NCI-H460 (cell line): ENCODE results near the gene SPEG. TPM values are rescaled to one million over a fixed set of nuclear protein-coding genes. Genes with fewer than 3 reads are reported as not detected.
"Not testable (repeated sequence)": the region's sequence is repeated elsewhere in the genome, so short reads cannot be mapped to it uniquely, and the experiment has no call there.

Experiments
- DNase-seq: peaks from one replicate; pipeline ENCODE4 v3.0.0-alpha.2; 2016; ENCODE audit warnings: low read depth; ENCODE audit errors: extremely low read depth
- total RNA-seq: library from RNA; depleted of rRNA; stranded (reverse); fragments of >200 nt; shearing (Covaris generic); gene quantifications from 2 replicates; pipeline ENCODE4 v1.2.3, GENCODE V29; 2014

Gene SPEG
- total RNA-seq, 1 experiment from 2014 or later = 0.99 TPM

DNA sequence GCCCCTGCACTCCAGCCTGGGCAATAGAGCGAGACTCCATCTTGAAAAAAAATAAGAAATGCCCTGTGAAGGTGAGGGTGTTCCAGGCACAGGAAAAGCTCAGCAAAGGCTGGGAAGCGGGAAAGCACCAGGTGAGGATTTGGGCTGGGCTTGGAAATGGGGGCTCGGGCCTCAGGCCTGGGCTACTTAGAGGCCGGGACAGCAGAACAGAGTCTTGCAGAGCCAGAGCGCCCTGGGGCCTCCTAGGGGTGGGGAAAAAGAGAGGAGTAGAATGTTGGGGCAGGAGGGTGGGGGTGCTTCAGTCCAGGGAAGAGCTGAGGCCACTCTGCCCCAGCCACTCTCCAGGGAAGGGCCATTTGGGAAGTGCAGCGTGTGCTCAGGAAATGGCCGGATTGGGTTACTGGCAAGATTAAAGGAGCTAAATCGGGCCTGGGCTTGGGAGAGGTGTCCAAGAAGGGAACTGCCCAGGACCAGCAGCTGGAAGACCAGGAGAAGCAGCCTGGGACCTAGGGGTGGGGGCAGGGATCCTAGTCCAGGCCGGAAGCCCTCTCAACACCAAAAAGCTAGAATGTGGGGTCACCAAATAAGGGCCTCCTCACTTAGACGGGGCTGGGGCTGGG, 30.2 kb upstream of the SPEG start:
- no peak for DNase-seq

DNA sequence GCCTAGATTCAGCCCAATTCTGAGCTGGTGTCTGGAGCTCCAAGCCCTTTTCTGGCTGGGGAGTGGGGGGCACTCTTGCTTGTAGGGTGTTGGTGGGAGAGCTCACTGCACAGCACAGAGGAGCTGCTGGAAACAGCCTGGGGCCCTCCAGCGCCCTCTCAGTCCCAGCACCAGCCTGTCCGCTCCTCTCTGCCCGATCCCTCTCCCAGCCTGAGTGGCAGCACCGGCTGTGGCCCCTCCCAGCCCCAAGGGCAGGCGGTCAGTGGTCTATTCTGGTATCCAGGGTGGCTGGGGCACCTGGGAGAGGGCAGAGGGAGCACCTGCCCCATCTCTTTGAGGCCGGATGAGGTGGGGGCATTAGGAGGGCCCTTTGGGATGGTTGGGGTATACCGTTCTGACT, 29.7 kb upstream of the SPEG start:
- no peak for DNase-seq

DNA sequence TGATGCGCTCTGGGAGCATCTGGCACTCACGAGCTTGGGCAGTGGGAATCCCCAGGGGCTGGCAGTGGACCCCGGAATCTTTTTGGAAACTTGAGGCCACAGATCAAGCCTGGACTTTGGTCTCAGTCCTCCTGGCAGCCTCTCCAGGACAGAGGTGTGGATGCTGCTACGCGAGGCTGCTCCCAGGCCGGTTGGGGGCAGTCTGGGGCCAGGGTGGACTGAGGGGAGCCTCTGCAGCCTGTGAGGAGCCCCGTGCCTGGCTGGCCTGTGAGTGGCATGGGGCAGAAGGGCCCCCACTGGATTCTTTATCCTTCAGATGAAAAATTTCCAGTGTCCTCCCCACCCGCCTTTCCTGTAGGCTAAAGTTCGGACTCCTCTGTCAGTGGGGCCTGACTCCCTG, 29.2 kb upstream of the SPEG start:
- no peak for DNase-seq

- no peak for DNase-seq
These were observed 28.4 kb upstream of the SPEG start for GRCh38 chr2:219405958-219406860.

GRCh38 chr2:219406861-219407230, 27.8 kb upstream of the SPEG start:
- DNase-seq = no peak

DNA sequence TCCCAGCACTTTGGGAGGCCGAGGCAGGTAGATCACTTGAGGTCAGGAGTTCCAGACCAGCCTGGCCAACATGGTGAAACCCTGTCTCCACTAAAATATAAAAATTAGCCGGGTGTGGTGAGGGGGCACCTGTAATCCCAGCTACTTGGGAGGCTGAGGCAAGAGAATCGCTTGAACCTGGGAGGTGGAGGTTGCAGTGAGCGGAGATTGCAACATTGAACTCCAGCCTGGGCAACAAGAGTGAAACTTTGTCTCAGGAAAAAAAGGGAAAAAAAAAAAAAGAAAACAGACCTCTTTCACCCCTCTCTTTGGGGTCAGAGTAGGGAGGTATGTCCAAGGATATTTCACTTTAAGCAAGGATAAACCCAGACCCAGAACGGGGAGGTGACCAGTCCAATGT, 27.3 kb upstream of the SPEG start:
- DNase-seq = not testable (repeated sequence)

GRCh38 chr2:219408204-219408603, 26.4 kb upstream of the SPEG start:
- no peak for DNase-seq

DNA sequence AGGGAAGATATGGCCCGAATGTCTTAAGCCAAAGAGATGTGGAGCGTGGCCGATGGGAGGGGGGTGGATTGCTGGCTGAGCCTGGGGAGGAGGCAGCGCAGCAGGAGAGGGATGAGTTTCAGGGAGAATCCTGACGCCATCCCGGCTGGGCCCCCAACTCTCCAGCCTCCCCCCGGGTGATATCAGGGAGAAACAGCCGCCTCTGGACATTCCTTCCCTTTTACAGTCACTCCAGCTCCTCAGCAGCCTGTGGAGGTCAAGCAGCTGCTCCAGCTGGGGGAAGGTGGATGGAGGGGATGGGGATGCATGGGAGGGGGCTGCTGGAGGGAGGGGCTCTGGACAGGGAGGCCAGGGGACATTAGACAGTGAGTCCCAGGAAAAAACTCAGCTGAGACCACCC, 26.0 kb upstream of the SPEG start:
- no peak for DNase-seq

GRCh38 chr2:219409619-219410018, 25.0 kb upstream of the SPEG start:
- no peak for DNase-seq

DNA sequence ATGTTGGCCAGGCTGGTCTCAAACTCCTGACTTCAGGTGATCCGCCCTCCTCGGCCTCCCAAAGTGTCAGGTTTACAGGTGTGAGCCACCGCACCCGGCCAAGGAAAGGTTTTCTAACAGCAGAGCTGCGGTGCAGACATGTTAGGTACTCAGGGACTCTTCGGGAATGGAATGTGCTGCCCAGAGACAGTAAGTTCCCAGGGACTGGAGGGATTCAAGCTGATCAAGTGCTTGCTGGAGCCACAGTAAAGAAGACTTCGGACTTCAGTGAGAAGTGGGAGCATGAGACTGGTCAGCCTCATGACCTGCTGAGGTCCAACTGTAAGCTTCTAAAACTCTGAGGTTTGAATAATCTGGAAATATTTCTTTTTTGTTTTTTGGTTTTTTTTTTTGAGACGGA, 24.3 kb upstream of the SPEG start:
- DNase-seq = no peak

DNA sequence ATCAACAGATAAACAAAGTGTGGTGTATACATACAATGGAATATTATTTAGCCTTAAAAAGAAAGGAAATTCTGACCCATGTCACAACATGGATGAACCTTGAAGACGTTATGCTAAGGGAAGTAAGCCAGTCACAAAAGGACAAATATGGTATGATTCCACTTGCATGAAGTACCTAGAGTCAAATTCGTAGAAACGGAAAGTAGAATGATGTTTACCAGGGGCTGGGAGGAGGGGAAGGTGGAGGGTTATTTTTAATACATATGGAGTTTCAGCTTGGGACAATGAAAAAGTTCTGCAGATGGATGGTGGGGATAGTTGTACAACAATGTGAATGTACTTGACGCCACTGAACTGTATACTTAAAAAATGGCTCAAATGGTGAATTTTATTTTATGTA, 19.8 kb upstream of the SPEG start:
- DNase-seq = no peak

- no peak for DNase-seq
These were observed 18.9 kb upstream of the SPEG start for GRCh38 chr2:219415580-219416234.

DNA sequence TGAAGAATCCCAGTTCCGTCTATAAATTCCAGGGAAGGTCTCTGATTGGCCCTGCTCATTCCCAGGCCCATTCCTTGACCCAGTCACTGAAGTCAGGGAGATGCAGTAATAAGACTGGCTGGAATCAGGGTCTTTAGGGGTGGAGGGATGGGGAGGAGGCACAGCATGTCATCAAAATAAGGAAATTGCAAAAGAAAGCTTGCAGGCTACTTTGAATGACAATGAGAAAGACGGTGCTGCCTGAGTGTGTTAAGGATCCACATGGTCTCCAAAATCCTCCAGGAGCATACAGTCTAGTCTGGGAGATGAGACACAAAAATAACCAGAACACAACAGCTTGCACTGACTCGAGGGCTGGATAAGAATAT, 18.4 kb upstream of the SPEG start:
- no peak for DNase-seq

DNA sequence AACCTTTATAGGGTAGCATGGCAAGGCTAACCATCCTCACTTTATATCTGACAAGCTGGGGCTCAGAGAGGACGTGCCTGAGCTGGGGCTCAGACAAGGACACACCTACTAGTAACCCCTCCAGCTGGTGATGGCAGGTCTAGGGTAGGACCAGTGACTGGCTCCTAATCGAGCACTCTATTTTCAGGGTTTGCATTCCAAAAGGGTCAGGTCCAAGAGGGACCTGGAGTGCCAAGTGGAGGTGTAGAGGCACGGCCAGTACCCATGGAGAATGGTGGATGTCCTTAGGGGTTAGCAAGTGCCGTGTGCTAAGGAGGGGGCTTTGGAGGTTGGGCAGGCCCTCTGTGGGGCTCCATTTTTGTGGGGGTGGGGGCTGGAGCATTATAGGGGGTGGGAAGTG, 17.7 kb upstream of the SPEG start:
- no peak for DNase-seq

- no peak for DNase-seq
These were observed 17.3 kb upstream of the SPEG start for GRCh38 chr2:219417374-219417773.

GRCh38 chr2:219418155-219419011, 16.3 kb upstream of the SPEG start, which contains the start of gene DES:
Gene DES (plus strand): TSS chr2:219418377. CDS start chr2:219418463, 86 bp downstream.
- no peak for DNase-seq

GRCh38 chr2:219419012-219419324, 15.7 kb upstream of the SPEG start:
- DNase-seq = no peak

GRCh38 chr2:219419331-219420197, 15.1 kb upstream of the SPEG start:
- no peak for DNase-seq

DNA sequence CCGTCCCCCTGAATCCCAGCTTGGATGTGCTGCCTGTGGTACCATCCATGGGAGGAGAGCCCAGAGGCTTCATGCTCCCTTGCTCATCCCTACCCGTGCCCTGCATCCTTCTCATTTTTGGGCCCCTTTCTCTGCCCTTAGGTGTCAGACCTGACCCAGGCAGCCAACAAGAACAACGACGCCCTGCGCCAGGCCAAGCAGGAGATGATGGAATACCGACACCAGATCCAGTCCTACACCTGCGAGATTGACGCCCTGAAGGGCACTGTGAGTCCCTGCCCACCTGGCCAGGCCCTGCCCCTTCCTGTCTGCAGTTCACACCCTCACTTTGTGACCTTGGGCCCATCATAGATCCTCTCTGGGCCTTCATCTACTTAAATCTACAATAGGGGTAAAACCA, 14.0 kb upstream of the SPEG start:
- DNase-seq = no peak

GRCh38 chr2:219421323-219421722, 13.3 kb upstream of the SPEG start:
- DNase-seq = no peak
